Fibroblast of skin of back (primary cell): ENCODE results near the gene PDZD11.
"Not testable (repeated sequence)": the region's sequence is repeated elsewhere in the genome, so short reads cannot be mapped to it uniquely, and the experiment has no call there.

ENCODE experiments used
- DNase-seq: peaks from one replicate; pipeline ENCODE4 v3.0.0-alpha.2; 2013

The PDZD11 gene

DNA sequence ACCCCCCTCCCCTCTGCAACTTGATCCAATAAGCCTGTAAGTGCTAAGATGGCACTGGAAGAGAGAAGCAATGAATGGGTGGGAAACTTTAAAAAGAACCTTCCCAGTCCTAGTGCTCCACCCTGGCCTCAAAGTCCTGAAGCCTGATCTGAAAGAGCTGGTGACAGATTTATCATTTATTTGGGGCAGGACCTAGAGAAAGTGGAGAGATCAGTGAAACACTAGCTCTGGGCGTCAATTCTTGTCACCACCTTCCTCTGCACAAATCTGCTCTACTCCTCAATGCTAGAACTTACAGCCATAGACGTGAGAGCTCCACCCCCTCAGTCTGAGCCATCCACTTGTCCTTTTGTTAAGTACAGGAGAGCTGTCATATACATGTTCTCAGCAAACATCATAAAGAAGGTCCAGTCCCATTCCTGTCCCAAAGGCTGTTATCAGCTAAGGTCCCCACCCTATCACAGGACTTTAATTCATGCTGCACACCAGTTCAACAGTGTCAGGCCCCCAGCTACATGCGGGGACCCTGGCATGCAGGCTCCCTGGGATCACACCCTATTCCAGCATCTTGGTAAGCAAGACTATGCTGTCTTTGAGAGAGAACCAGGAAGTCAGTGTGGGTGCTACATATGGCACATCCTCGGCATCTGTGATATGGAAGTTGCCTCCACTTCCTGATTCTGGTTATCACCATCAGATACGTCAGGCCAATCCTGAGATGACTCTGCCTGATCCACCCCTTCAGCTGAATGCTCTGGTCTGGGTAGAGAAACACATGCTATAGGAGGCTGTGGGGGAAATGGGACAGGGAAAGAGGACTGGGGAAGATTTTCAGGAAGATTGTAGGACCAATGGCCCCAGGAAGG is 32.1 kb downstream of the PDZD11 start:
- no peak for DNase-seq

DNA sequence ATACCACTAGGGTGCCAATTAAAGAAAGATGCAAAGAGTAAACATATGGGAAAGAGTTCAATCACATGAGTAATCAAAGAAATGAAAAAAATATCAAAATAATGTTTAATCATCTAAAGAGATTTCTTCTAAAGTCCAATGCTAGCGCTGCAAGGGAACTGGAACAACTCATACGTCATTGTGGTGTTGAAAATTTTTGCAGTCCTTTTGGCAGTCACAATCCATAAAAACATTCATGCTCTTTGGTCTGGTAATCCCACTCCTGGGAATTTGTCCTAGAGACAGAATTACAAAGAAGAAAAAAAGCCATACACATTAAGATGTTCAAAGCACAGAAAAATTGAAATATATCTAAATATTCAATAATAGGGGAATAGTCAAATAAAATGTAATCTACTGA is 34.3 kb downstream of the PDZD11 start:
- DNase-seq: no peak

DNA sequence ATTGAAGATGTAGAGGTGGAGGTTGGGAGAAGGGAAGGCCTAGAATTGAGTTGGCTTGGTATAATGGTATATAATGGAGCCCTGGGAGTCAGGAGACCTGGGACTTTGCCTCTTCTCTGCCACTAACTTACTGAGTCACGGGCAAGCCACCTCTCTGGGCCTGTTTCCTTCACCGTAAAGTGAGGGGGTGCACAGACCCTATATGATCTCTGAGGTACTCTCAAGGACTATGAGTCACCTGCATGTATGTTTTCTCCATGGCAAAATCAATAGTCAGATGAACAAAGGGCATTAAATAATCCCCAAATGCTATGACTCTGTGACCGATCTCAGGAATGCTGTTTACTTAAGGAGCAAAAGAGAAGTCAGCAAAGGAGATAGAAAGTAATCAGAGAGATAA is 34.8 kb downstream of the PDZD11 start:
- no peak for DNase-seq

DNA sequence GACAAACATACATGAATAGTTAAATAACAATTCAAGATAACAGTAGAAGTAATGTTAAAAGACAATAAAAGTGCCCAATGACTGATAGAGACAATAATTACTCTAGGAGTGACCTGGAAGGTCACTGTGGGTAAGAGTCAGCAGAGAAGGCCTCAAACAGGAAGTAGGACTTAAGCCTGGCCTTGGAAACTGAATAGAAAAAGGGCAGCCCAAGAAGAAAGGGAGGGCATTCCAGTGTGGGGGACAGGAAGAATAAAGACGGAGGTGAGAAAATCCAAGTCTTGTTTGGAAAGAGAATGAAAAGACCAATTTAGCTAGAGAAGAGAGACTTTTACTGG is 35.7 kb downstream of the PDZD11 start:
- no peak for DNase-seq

DNA sequence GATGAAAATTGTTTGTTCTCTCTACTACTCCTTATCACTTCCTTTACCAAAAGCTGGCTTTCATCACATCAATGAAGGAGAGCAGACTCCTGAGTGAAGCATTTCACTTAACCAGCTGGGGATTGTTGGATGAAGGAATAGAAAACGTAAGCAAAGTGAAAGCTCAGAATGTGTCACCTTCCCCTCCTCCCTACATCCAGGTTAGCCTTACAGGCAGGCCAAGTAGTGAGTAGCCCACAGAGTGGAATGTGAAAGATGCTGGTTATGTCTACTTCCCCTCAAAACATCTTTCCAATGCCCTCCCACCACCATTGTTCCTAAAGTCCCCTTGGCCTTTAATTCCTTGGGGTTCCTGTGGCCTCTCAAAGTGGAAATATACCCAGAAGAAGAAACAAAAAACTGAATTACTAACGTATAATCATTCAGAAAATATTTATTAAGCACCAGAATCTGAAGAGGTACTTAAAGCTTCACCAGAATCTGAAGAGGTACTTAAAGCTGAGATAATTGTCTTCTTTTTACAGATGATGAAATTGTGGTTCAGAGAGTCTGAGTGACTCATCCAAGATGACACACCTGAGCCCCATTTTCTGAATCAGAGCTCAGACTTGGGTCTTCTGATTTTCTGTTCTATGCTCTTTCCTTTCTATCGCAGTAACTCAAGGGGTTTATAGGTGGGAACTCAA is 36.2 kb downstream of the PDZD11 start:
- no peak for DNase-seq

DNA sequence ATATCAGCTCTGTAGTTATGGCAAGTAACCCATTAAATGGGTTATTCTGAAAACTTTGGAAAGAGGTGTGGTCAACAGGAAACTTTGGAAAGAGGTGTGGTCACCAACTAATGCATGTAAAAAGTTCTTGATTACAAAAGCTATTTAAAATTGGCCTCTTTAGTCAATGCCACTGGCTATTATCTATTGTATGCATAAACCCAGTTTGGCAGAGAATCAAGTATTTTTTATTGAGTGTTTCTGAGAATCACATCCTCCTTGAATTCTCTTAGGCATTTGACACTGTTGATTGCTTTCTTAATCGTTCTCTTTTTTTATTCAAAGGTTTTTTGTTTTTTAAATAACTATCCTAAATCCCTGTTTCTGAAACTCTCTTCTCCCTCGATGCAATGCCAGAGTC is 37.2 kb downstream of the PDZD11 start:
- no peak for DNase-seq

DNA sequence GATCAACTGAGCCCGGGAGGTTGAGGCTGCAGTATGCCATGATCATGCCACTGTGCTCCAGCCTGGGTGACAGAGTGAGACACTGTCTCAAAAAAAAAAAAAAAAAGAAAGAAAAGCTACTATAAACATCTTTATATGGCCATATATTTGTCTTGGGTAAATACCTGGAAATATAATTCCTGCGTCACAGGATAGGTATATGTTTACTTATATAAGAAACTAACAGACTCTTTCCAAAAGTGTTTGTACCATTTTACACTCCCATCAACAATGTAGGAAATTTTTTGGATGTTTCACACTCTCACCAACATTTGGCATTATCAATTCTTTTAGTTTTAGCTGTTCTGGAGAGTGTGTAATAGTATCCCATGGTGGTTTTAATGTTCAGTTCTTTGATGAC is 42.5 kb downstream of the PDZD11 start:
- no peak for DNase-seq

DNA sequence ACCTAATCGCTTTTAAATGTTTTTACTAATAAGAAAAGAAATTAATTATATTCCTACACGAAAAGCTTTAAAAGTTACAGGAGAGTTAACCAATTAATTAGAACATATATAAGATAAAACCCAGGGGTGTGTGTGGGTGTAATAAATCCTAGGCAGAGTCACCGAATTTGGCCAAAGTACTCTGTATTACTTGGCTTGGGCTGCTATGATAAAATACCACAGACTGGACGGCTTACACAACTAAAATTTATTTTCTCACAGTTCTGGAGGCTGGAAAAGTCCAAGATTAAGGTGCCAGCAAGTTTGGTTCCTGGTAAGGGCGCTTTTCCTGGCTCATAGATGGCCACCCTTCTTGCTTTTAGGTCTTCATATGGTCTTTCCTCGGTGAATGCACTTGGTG is 44.8 kb downstream of the PDZD11 start:
- DNase-seq: no peak

DNA sequence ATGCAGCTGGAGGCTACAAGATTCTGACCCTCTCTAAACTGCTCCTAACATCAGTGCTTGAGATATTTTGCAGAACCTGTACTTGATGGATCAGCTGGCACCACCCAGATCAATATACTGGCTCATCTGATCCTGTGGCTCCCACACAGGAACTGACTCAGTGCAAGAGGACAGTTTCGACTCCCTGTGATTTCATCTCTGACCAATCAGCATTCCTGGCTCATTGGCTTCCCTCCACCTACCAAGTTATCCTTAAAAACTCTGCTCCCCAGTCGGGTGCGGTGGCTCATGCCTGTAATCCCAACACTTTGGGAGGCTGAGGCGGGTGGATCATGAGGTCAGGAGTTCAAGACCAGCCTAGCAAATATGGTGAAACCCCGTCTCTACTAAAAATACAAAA is 46.1 kb downstream of the PDZD11 start:
- DNase-seq: not testable (repeated sequence)

DNA sequence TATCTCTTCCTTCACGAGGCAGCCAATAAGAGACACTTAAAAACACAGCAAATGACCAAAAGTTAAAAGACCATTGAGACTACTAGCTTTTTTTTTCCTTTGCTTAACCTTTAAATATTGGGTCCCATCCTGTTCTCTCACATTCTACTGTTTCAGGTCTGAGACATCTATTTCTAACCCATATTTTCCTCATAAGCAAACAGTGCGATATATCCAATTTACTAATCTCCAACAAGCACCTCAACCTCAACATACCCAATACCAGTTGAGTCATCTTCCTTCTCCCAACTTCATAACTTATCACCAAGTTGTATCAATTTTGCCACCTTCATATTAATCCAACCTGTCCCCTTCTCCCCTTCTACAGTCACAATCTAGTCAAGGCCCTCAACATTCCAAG is 48.2 kb downstream of the PDZD11 start:
- no peak for DNase-seq

DNA sequence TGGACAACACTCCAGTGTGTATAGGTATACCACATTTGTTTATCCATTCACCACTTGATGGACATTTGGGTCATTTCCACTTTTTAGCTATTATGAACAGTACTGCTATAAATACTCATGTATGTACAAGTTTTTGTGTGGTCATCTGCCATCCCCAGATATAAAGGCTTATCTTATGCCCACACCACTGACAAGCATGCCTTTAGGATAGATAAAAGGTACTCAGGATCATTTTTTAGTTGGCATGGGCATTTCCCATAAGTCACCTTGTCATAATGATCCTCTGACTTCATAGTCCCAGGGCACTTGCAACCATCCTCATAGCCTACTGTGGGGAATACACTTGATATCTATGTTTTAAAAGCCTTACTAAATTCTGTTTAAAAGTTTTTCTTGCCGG is 49.0 kb downstream of the PDZD11 start:
- DNase-seq: no peak
